Lower leg skin (tissue), 4 donors: ENCODE data around the gene THBS2. TPM values are rescaled to one million over a fixed set of nuclear protein-coding genes. Genes with fewer than 3 reads are reported as not detected.
"Not testable (repeated sequence)": the region's sequence is repeated elsewhere in the genome, so short reads cannot be mapped to it uniquely, and the experiment has no call there.

Source experiments
- DNase-seq, 2 donors: peaks; one replicate each; pipeline ENCODE4 v3.0.0-alpha.2; 2019; ENCODE audit warnings: low spot score in 2 of 2
- H3K4me3 ChIP-seq: fragments of 200-600 bp; sonication (generic); 2 replicates; pipeline ENCODE4 v1.5.1; 2017; ENCODE audit warnings: mild to moderate bottlenecking, low read depth; ENCODE audit not compliant: poor library complexity, severe bottlenecking
- POLR2A ChIP-seq, 2 donors: fragments of 450-650 bp; IDR thresholded peaks; one replicate each; pipeline ENCODE4 v1.6.1; 2016 to 2017; ENCODE audit warnings: antibody characterized with exemption in 2 of 2, mild to moderate bottlenecking in 1 of 2, moderate library complexity in 1 of 2
- WGBS, 2 donors: methylation state at CpG; one replicate each; pipeline ENCODE4 v1.1.5; 2018; 5-methylcytosine and 5-hydroxymethylcytosine counted together
- intact Hi-C: fragments of 100-400 bp; cut with DNase I; formaldehyde crosslinking; loops from one replicate; pipeline ENCODE4 v1.15.0; 2023; ENCODE audit warnings: low total_unique reads
- total RNA-seq, 4 donors: library from RNA; depleted of rRNA; stranded (reverse); fragments of >200 nt; gene quantifications; one replicate each; pipeline ENCODE4 v1.1.0, GENCODE V29; 2016
- TF ChIP-seq, protein P1 (sequence below), 3 donors: fragments of 450-650 bp; IDR thresholded peaks; one replicate each; pipeline ENCODE4 v1.5.1; 2016; ENCODE audit warnings: antibody characterized with exemption in 3 of 3, mild to moderate bottlenecking in 3 of 3, moderate library complexity in 2 of 3

The THBS2 gene
- total RNA-seq, 4 donors from 2014 or later, result 72.1 to 135 (median 103) TPM

DNA sequence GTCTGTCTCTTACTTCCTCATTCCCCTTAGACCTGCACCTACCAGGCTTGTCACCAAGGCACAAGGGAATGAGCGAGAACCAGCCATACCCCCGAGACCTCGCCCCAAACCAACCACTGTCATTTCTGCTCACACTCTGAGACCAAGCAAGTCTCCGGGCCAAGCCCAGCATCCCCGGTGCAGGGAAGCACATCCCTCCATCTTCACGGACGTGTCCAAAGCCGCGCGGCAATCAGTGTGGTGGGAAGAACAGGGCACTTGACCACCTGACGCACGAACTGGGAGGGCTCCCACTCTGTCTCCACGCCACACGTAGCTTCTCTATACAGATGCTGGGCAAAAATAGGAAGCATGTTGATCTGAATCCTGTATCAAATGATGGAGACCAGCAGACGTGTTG is 28.4 kb upstream of the THBS2 start:
- WGBS, 2 donors, result 95 to 99% methylated on average over 15 of the region's 15 CpGs
- no peak for DNase-seq
- intact Hi-C loops, result no loop called here
- H3K4me3 ChIP-seq, result no peak overlapping the region
- TF ChIP-seq, protein P1, sequence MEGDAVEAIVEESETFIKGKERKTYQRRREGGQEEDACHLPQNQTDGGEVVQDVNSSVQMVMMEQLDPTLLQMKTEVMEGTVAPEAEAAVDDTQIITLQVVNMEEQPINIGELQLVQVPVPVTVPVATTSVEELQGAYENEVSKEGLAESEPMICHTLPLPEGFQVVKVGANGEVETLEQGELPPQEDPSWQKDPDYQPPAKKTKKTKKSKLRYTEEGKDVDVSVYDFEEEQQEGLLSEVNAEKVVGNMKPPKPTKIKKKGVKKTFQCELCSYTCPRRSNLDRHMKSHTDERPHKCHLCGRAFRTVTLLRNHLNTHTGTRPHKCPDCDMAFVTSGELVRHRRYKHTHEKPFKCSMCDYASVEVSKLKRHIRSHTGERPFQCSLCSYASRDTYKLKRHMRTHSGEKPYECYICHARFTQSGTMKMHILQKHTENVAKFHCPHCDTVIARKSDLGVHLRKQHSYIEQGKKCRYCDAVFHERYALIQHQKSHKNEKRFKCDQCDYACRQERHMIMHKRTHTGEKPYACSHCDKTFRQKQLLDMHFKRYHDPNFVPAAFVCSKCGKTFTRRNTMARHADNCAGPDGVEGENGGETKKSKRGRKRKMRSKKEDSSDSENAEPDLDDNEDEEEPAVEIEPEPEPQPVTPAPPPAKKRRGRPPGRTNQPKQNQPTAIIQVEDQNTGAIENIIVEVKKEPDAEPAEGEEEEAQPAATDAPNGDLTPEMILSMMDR (IDR thresholded peaks at IDR 0.05), result no peak

DNA sequence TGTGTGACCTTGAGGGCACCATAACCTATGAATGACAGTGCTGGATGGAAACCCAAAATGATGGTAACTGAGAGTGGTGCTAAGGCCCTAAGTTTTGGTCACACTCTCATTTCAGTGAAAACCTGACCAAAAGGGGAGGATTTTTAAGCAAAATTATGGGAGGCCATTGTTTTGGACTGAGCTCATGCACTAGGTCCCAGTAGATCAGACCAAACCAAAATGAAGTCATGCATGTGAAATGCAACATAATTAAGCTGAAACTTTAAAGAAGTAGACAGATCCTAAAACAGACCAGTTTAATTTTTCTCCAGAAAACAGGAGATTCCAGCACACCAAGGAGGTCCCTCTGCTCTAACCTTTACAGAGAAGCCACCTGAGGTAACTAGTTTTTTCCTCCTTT is 24.0 kb upstream of the THBS2 start:
- intact Hi-C loops, result no loop called here
- DNase-seq, result no peak

DNA sequence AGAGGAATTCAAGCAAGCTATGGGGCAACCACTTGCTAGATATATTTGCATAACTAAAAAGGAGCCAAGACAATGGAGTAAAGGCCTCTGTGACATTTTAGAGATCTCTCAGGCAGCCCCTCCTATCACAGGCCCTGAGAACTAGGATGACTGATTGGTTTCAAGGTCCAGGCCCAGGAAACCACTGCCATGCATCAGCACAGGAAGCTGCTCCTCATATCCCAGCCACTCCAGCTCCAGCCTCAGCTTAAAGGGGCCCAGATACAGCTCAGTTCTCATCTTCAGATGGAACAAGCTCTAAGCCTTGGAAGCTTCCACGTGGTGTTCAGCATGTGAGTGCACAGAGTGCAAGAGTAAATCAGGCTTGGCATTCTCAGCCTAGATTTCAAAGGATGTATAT is 21.1 kb upstream of the THBS2 start:
- TF ChIP-seq, protein P1 (IDR thresholded peaks at IDR 0.05), result no peak
- no peak for TF ChIP-seq POLR2A (IDR thresholded peaks at IDR 0.05)
- no peak overlapping the region for H3K4me3 ChIP-seq
- WGBS, 2 donors, result 53 to 71% methylated on average over 1 of the region's 1 CpG
- intact Hi-C loops, result no loop called here
- no peak for DNase-seq

More for the DNA sequence above, 24.0 kb upstream of the THBS2 start:
- TF ChIP-seq POLR2A (IDR thresholded peaks at IDR 0.05), result no peak
- TF ChIP-seq, protein P1 (IDR thresholded peaks at IDR 0.05), result no peak
- no peak overlapping the region for H3K4me3 ChIP-seq

DNA sequence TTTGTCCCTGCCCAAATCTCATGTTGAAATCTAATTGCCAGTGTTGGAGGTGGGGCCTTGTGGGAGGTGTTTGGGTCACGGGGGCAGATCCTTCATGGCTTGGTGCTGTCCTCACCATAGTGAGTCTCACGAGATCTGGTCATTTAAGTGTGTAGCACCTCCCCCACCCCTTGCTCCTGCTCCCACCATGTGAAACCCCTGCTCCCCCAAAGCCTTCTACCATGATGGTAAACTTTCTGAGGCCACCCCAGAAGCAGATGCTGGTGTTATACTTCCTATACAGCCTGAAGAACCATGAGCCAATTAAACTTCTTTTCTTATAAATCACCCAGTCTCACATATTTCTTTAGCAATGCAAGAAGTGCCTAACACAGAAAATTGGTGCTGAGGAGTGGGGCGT is 19.9 kb upstream of the THBS2 start:
- no peak overlapping the region for H3K4me3 ChIP-seq
- 89 to 90% methylated on average over 3 of the region's 3 CpGs for WGBS, 2 donors
- no peak for TF ChIP-seq POLR2A (IDR thresholded peaks at IDR 0.05)
- TF ChIP-seq, protein P1 (IDR thresholded peaks at IDR 0.05), result no peak
- intact Hi-C loops, result no loop called here
- DNase-seq, result no peak

DNA sequence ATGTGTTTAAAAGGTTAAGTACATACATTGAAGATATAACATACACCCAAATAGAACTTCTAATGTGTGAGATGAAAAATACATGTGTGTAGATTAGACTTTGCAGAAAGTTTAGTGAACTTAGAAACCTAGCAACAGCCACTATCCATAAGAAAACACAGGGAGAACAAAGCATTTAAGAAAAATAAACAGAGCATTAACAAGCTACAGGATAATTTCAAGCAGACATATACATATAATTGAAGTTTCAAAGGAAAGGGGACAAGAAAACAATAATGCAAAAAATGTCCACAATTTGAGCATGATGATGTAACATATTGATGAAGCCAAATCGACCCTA is 18.2 kb upstream of the THBS2 start:
- no peak overlapping the region for H3K4me3 ChIP-seq
- intact Hi-C loops, result no loop called here
- 32 to 42% methylated on average over 1 of the region's 1 CpG for WGBS, 2 donors
- no peak for DNase-seq
- TF ChIP-seq, protein P1 (IDR thresholded peaks at IDR 0.05), result no peak
- TF ChIP-seq POLR2A (IDR thresholded peaks at IDR 0.05), result no peak

DNA sequence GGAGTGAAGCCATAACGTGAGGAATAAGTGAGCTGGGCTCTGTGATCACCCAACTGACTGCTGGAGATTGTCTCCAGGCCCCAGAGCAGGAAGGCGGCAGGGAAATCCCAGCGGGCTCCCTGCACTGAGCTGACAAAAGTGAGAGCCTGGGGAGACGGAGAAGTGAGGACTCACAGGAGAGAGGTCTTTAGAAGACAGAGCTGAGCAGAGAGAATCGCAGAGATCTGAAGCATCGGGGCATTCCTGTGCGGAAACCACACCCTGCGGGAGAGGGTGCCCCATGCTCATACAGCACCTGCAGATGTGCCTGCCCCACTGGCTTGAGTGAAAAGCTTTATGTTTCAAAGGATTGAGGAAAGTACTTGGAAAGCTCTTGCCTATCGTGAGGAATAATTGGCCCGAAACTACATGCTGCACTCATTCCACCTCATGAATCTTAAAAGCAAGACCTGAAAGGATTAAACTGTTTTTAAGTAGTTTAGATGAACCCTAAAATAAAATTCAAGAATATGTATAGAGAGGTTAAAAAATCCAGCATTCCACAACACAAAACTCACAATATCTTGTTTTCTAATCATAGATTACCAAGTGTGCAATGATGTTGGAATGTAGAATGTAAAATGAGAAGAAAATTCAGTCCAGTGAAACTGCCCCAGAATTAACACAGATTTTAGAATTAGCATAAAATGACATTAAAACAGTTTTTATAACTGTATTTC is 17.7 kb upstream of the THBS2 start:
- no peak overlapping the region for H3K4me3 ChIP-seq
- no peak for DNase-seq
- WGBS, 2 donors, result 55 to 56% methylated on average over 10 of the region's 10 CpGs
- intact Hi-C loops, result no loop called here
- TF ChIP-seq, protein P1 (IDR thresholded peaks at IDR 0.05), result no peak
- TF ChIP-seq POLR2A (IDR thresholded peaks at IDR 0.05), result no peak

DNA sequence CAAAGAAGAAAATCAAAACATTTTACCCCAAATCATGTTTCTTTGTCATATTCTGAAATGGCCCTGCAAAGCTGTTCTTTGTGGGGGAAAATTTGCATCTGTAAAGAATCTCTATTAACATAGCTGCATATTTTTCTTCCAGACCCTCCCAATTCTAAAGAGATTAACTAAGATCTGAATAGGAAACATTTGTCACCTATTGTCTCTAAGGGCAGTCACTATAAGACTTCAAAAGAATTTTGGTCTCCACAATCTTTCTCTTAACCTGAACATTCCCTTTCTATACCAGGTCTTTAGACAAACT is 16.4 kb upstream of the THBS2 start:
- intact Hi-C loops, DNase-seq, H3K4me3 ChIP-seq: not testable (repeated sequence)
